Activated naive CD4-positive, alpha-beta T cell treated with anti-CD3 and anti-CD28 coated beads for 36 hours (primary cell): ENCODE measurements around the gene GAS2. TPM values are rescaled to one million over a fixed set of nuclear protein-coding genes. Genes with fewer than 3 reads are reported as not detected.

Source experiments
- CTCF ChIA-PET: fragments of 350-600 bp; sonication (Branson Sonifier 250); formaldehyde crosslinking; loops from one replicate; lab custom pipeline; 2021; ENCODE audit warnings: antibody characterized with exemption; lab: Charles Lee
- DNase-seq: peaks from one replicate; pipeline ENCODE4 v3.0.0-alpha.2; 2020
- H3K27ac Mint-ChIP-seq: one replicate; pipeline ENCODE4 v1.8.0; 2021; ENCODE audit warnings: mild to moderate bottlenecking, mixed read lengths
- H3K27me3 Mint-ChIP-seq: one replicate; pipeline ENCODE4 v1.8.0; 2021; ENCODE audit warnings: low read depth, mixed read lengths
- H3K36me3 Mint-ChIP-seq: one replicate; pipeline ENCODE4 v1.8.0; 2021; ENCODE audit warnings: low read depth, mixed read lengths
- H3K4me1 Mint-ChIP-seq: one replicate; pipeline ENCODE4 v1.8.0; 2021; ENCODE audit warnings: low read depth, mixed read lengths
- H3K4me3 Mint-ChIP-seq: one replicate; pipeline ENCODE4 v1.8.0; 2021; ENCODE audit warnings: mild to moderate bottlenecking, moderate library complexity, mixed read lengths
- H3K9me3 Mint-ChIP-seq: one replicate; pipeline ENCODE4 v1.8.0; 2021; ENCODE audit warnings: mixed read lengths
- intact Hi-C: fragments of 100-400 bp; cut with micrococcal nuclease; formaldehyde crosslinking; loops from one replicate; pipeline ENCODE4 v1.15.1; 2023
- total RNA-seq, 2 experiments: library from RNA; stranded (reverse); gene quantifications; one replicate each; pipeline ENCODE4 v1.2.3, GENCODE V29; 2021

Gene GAS2
- total RNA-seq, 2 experiments from 2014 or later, result 0.62 to 1.2 TPM

- intact Hi-C loops, result no loop called here
Measured at GRCh38 chr11:22846726-22847125, 180.3 kb downstream of the GAS2 start.

GRCh38 chr11:22851477-22851876 is 185.1 kb downstream of the GAS2 start:
- Mint-ChIP-seq H3K27me3 (no peaks in the 10 kb centered on the region), H3K36me3 (peaks cover 9% of the 10 kb centered on the region), H3K4me1 (no peaks in the 10 kb centered on the region), H3K4me3 (no peak overlapping the region), H3K9me3 (peaks cover 7% of the 10 kb centered on the region), H3K27ac (no peak overlapping the region)
- DNase-seq, result no peak
- CTCF ChIA-PET, result no interaction called here
- intact Hi-C loops, result no loop called here

More at GRCh38 chr11:22846726-22847125, 180.3 kb downstream of the GAS2 start:
- no peaks in the 10 kb centered on the region for H3K9me3 Mint-ChIP-seq
- no peak overlapping the region for H3K4me3 Mint-ChIP-seq
- no peaks in the 10 kb centered on the region for H3K27me3 Mint-ChIP-seq
- no peaks in the 10 kb centered on the region for H3K4me1 Mint-ChIP-seq
- no peak for DNase-seq
- no peak overlapping the region for H3K27ac Mint-ChIP-seq
- no peaks in the 10 kb centered on the region for H3K36me3 Mint-ChIP-seq
- CTCF ChIA-PET, result no interaction called here

GRCh38 chr11:22859756-22860155 is 193.3 kb downstream of the GAS2 start:
- CTCF ChIA-PET, result interaction anchor here (0.8 kb wide), 1 partner anchor 16 kb away, joined by 3 read pairs; no protein-coding TSS in a partner anchor
- intact Hi-C loops, result no loop called here
- no peak overlapping the region for H3K4me3 Mint-ChIP-seq

GRCh38 chr11:22860241-22860640 is 193.8 kb downstream of the GAS2 start, which contains the start of gene CCDC179:
CCDC179 (minus strand) TSS chr11:22860474; CDS start chr11:22860421, 53 bp downstream.
- CTCF ChIA-PET, result no interaction called here
- DNase-seq, result no peak
- intact Hi-C loops, result no loop called here
- peaks cover 7% of the 10 kb centered on the region for H3K36me3 Mint-ChIP-seq
- H3K4me1 Mint-ChIP-seq, result no peaks in the 10 kb centered on the region
- no peaks in the 10 kb centered on the region for H3K27me3 Mint-ChIP-seq
- H3K9me3 Mint-ChIP-seq, result peaks cover 1% of the 10 kb centered on the region
- H3K27ac Mint-ChIP-seq, result no peak within 1 kb of the TSS
- no peak within 1 kb of the TSS for H3K4me3 Mint-ChIP-seq

More at GRCh38 chr11:22859756-22860155, 193.3 kb downstream of the GAS2 start:
- no peak overlapping the region for H3K27ac Mint-ChIP-seq
- peaks cover 7% of the 10 kb centered on the region for H3K36me3 Mint-ChIP-seq
- no peak for DNase-seq
- H3K27me3 Mint-ChIP-seq, result no peaks in the 10 kb centered on the region
- no peaks in the 10 kb centered on the region for H3K4me1 Mint-ChIP-seq
- peaks cover 1% of the 10 kb centered on the region for H3K9me3 Mint-ChIP-seq

Other genes starting within 250 kb of the GAS2 start
- 1 to 10 TPM; 7.9 to 9.0 TPM for gene FANCF, start 40.8 kb upstream of the GAS2 start, total RNA-seq
- 10 to 100 TPM; 81.2 to 84.2 TPM for gene SVIP, start 163.2 kb downstream of the GAS2 start, total RNA-seq
- gene CCDC179, start 193.9 kb downstream of the GAS2 start, total RNA-seq, result not detected